HG03097 (cell line): ENCODE measurements around the gene PPP2R2C.

ENCODE experiments used
- ATAC-seq: cut with Tn5 transposase; IDR thresholded peaks from one replicate; pipeline ENCODE4 v1.9.1; 2021; ENCODE audit not compliant: unreplicated experiment, low FRiP score

Gene PPP2R2C

GRCh38 chr4:6426571-6427438 is 45.6 kb downstream of the PPP2R2C start:
- no peak for ATAC-seq

GRCh38 chr4:6425911-6426310 is 46.5 kb downstream of the PPP2R2C start:
- no peak for ATAC-seq

- no peak for ATAC-seq
Observed at GRCh38 chr4:6425336-6425735, 47.1 kb downstream of the PPP2R2C start.

GRCh38 chr4:6424425-6424824 is 48.0 kb downstream of the PPP2R2C start:
- no peak for ATAC-seq

- ATAC-seq: peak; percentile 79
Observed at GRCh38 chr4:6423575-6423974, 48.8 kb downstream of the PPP2R2C start.

GRCh38 chr4:6422866-6423265 is 49.5 kb downstream of the PPP2R2C start:
- ATAC-seq: no peak

GRCh38 chr4:6422105-6422504 is 50.3 kb downstream of the PPP2R2C start:
- no peak for ATAC-seq

- no peak for ATAC-seq
Observed at GRCh38 chr4:6421397-6421796, 51.0 kb downstream of the PPP2R2C start.

- no peak for ATAC-seq
Observed at GRCh38 chr4:6420972-6421371, 51.4 kb downstream of the PPP2R2C start.

- no peak for ATAC-seq
Observed at GRCh38 chr4:6420036-6420435, 52.4 kb downstream of the PPP2R2C start.

GRCh38 chr4:6419452-6420028 is 52.9 kb downstream of the PPP2R2C start:
- ATAC-seq: no peak

GRCh38 chr4:6418193-6418755 is 54.1 kb downstream of the PPP2R2C start:
- ATAC-seq: no peak

GRCh38 chr4:6417516-6418050 is 54.8 kb downstream of the PPP2R2C start:
- ATAC-seq: no peak

GRCh38 chr4:6416518-6417286 is 55.7 kb downstream of the PPP2R2C start:
- ATAC-seq: no peak

GRCh38 chr4:6415031-6415705 is 57.2 kb downstream of the PPP2R2C start:
- no peak for ATAC-seq

GRCh38 chr4:6414578-6414977 is 57.8 kb downstream of the PPP2R2C start:
- no peak for ATAC-seq

GRCh38 chr4:6410664-6411063 is 61.8 kb downstream of the PPP2R2C start:
- ATAC-seq: no peak

- ATAC-seq: no peak
Observed at GRCh38 chr4:6410068-6410467, 62.3 kb downstream of the PPP2R2C start.

- no peak for ATAC-seq
Observed at GRCh38 chr4:6409381-6409780, 63.0 kb downstream of the PPP2R2C start.

- no peak for ATAC-seq
Observed at GRCh38 chr4:6408263-6408662, 64.2 kb downstream of the PPP2R2C start.
